H9 (cell line): Measurements from ENCODE around the gene GALNT16. TPM values are rescaled to one million over a fixed set of nuclear protein-coding genes. Genes with fewer than 3 reads are reported as not detected.

Experiments
- DNase-seq: peaks from one replicate; pipeline ENCODE4 v3.0.0-alpha.2; 2017
- H2AFZ ChIP-seq: one replicate; pipeline ENCODE4 v1.6.1; 2013; ENCODE audit warnings: mild to moderate bottlenecking, low read length, control low read depth, moderate library complexity
- H2AK5ac ChIP-seq: 2 replicates; pipeline ENCODE4 v1.6.1; 2013; ENCODE audit warnings: low read length, control low read depth, mixed read lengths; ENCODE audit not compliant: insufficient read length
- H2BK120ac ChIP-seq: one replicate; pipeline ENCODE4 v1.6.1; 2013; ENCODE audit warnings: low read depth, mild to moderate bottlenecking, low read length, control low read depth, inconsistent platforms; ENCODE audit not compliant: poor library complexity, severe bottlenecking
- H2BK12ac ChIP-seq: 2 replicates; pipeline ENCODE4 v1.6.1; 2013; ENCODE audit warnings: low read length, control low read depth, mixed read lengths, low read depth; ENCODE audit not compliant: insufficient read length
- H2BK15ac ChIP-seq: 2 replicates; pipeline ENCODE4 v1.6.1; 2013; ENCODE audit warnings: low read depth, low read length, control low read depth
- H2BK20ac ChIP-seq: one replicate; pipeline ENCODE4 v1.6.1; 2013; ENCODE audit warnings: low read depth, mild to moderate bottlenecking, low read length, control low read depth, inconsistent platforms; ENCODE audit not compliant: poor library complexity, severe bottlenecking
- H2BK5ac ChIP-seq: 2 replicates; pipeline ENCODE4 v1.6.1; 2013; ENCODE audit warnings: low read length, control low read depth, mixed read lengths; ENCODE audit not compliant: insufficient read length
- H3K14ac ChIP-seq: 2 replicates; pipeline ENCODE4 v1.6.1; 2013; ENCODE audit warnings: low read length, control low read depth; ENCODE audit not compliant: insufficient read depth
- H3K18ac ChIP-seq: 2 replicates; pipeline ENCODE4 v1.6.1; 2013; ENCODE audit warnings: low read depth, mild to moderate bottlenecking, mixed read lengths, low read length, control low read depth; ENCODE audit not compliant: insufficient read length
- H3K23ac ChIP-seq: 2 replicates; pipeline ENCODE4 v1.6.1; 2013; ENCODE audit warnings: low read length, control low read depth, mixed read lengths, low read depth; ENCODE audit not compliant: insufficient read length
- H3K23me2 ChIP-seq: 2 replicates; pipeline ENCODE4 v1.6.1; 2013; ENCODE audit warnings: low read depth, mild to moderate bottlenecking, mixed read lengths, low read length, control low read depth; ENCODE audit not compliant: insufficient read length, poor library complexity, severe bottlenecking
- H3K27ac ChIP-seq: 2 replicates; pipeline ENCODE4 v1.5.1; 2013; ENCODE audit warnings: low read length, control low read depth, mixed read lengths, low read depth; ENCODE audit not compliant: insufficient read length
- H3K27me3 ChIP-seq: 2 replicates; pipeline ENCODE4 v1.6.1; 2013; ENCODE audit warnings: low read length, control low read depth, inconsistent platforms; ENCODE audit not compliant: insufficient read depth
- H3K4ac ChIP-seq: 2 replicates; pipeline ENCODE4 v1.6.1; 2013; ENCODE audit warnings: low read depth, mild to moderate bottlenecking, control low read depth, inconsistent platforms, low read length, moderate library complexity
- H3K4me1 ChIP-seq: 2 replicates; pipeline ENCODE4 v1.6.1; 2013; ENCODE audit warnings: low read length, control low read depth, inconsistent platforms; ENCODE audit not compliant: insufficient read depth
- H3K4me2 ChIP-seq: 2 replicates; pipeline ENCODE4 v1.6.1; 2013; ENCODE audit warnings: low read length, control low read depth, mixed read lengths; ENCODE audit not compliant: insufficient read length, insufficient read depth
- H3K56ac ChIP-seq: 2 replicates; pipeline ENCODE4 v1.6.1; 2013; ENCODE audit warnings: low read depth, mild to moderate bottlenecking, mixed read lengths, low read length, control low read depth; ENCODE audit not compliant: insufficient read length
- H3K79me1 ChIP-seq: 2 replicates; pipeline ENCODE4 v1.6.1; 2013; ENCODE audit warnings: low read depth, mild to moderate bottlenecking, moderate library complexity, low read length, control low read depth, inconsistent platforms; ENCODE audit not compliant: insufficient read depth, poor library complexity, severe bottlenecking
- H3K79me2 ChIP-seq: 2 replicates; pipeline ENCODE4 v1.6.1; 2013; ENCODE audit warnings: low read length, control low read depth, inconsistent platforms; ENCODE audit not compliant: insufficient read depth
- H3K9ac ChIP-seq: 2 replicates; pipeline ENCODE4 v1.6.1; 2013; ENCODE audit warnings: low read length, control low read depth, mixed read lengths; ENCODE audit not compliant: insufficient read length; ENCODE audit errors: extremely low read depth
- H3K9me3 ChIP-seq: one replicate; pipeline ENCODE4 v1.6.1; 2013; ENCODE audit warnings: low read depth, low read length, inconsistent platforms; ENCODE audit not compliant: control insufficient read depth
- H3T11ph ChIP-seq: one replicate; pipeline ENCODE4 v1.6.1; 2013; ENCODE audit warnings: mild to moderate bottlenecking, low read length, control low read depth, inconsistent platforms
- H4K20me1 ChIP-seq: one replicate; pipeline ENCODE4 v1.6.1; 2013; ENCODE audit not compliant: control insufficient read depth, insufficient read length, insufficient read depth
- H4K5ac ChIP-seq: 2 replicates; pipeline ENCODE4 v1.6.1; 2013; ENCODE audit warnings: low read depth, mild to moderate bottlenecking, mixed read lengths, low read length, control low read depth; ENCODE audit not compliant: insufficient read length
- H4K8ac ChIP-seq: replicated peaks from 2 replicates; pipeline ENCODE4 v1.6.1; 2013; ENCODE audit warnings: low read length, control low read depth, mixed read lengths, low read depth; ENCODE audit not compliant: insufficient read length
- H4K91ac ChIP-seq: 2 replicates; pipeline ENCODE4 v1.6.1; 2013; ENCODE audit warnings: low read depth, mild to moderate bottlenecking, moderate library complexity, mixed read lengths, low read length, control low read depth; ENCODE audit not compliant: insufficient read length
- H3K27ac Mint-ChIP-seq, 3 experiments: 2 replicates in 2 of 3; 3 replicates in 1 of 3; pipeline ENCODE4 v1.8.0; 2020 to 2021; ENCODE audit warnings: mixed read lengths in 3 of 3, mild to moderate bottlenecking in 1 of 3, moderate library complexity in 1 of 3
- H3K27me3 Mint-ChIP-seq: 2 replicates; pipeline ENCODE4 v1.8.0; 2021; ENCODE audit warnings: low read depth, mild to moderate bottlenecking, moderate library complexity, mixed read lengths
- H3K36me3 Mint-ChIP-seq, 3 experiments: 2 replicates in 2 of 3; 3 replicates in 1 of 3; pipeline ENCODE4 v1.8.0; 2020 to 2021; ENCODE audit warnings: low read depth in 3 of 3, mixed read lengths in 3 of 3; ENCODE audit not compliant: insufficient read depth in 1 of 3
- H3K4me1 Mint-ChIP-seq, 2 experiments: 2 replicates each; pipeline ENCODE4 v1.8.0; 2020; ENCODE audit warnings: mixed read lengths in 2 of 2
- H3K4me3 Mint-ChIP-seq, 2 experiments: 2 replicates in 1 of 2; 3 replicates in 1 of 2; pipeline ENCODE4 v1.8.0; 2020 to 2021; ENCODE audit warnings: mild to moderate bottlenecking in 2 of 2, mixed read lengths in 2 of 2, moderate library complexity in 1 of 2
- H3K9me3 Mint-ChIP-seq, 2 experiments: 2 replicates in 1 of 2; 3 replicates in 1 of 2; pipeline ENCODE4 v1.8.0; 2020; ENCODE audit warnings: mild to moderate bottlenecking in 2 of 2, mixed read lengths in 2 of 2, moderate library complexity in 1 of 2
- WGBS: extraction: QIAGEN DNeasy Blood & Tissue Kit; methylation state at CpG from one replicate; pipeline ENCODE4 v1.1.7; 2013; ENCODE audit warnings: missing lambda C conversion rate, low lambda C conversion rate, mixed read lengths; ENCODE audit not compliant: insufficient read length; ENCODE audit errors: extremely low coverage; 5-methylcytosine and 5-hydroxymethylcytosine counted together
- total RNA-seq: library from RNA; stranded (reverse); gene quantifications from 2 replicates; pipeline ENCODE4 v1.2.1, GENCODE V29; 2021
- TF ChIP-seq, protein P1 (sequence below): fragments of 200-600 bp; sonication (generic); conservative IDR thresholded peaks from 3 replicates; pipeline ENCODE4 v1.8.0; 2021; ENCODE audit warnings: antibody characterized with exemption, mild to moderate bottlenecking

GALNT16 gene
- total RNA-seq, 1 experiment from 2014 or later, result 2.3 TPM

GRCh38 chr14:69344171-69344570 lies 84.2 kb downstream of the GALNT16 start:
- no peak overlapping the region for H4K8ac ChIP-seq
- no peak overlapping the region for H2AK5ac ChIP-seq
- DNase-seq, result no peak
- no peak overlapping the region for H3K9ac ChIP-seq
- no peak overlapping the region for H4K91ac ChIP-seq
- H3K14ac ChIP-seq, result no peak overlapping the region
- H4K20me1 ChIP-seq, result no peaks in the 10 kb centered on the region
- no peak overlapping the region for H3K4ac ChIP-seq
- H4K5ac ChIP-seq, result no peak overlapping the region
- H3K23ac ChIP-seq, result no peak overlapping the region
- Mint-ChIP-seq H3K27me3 (no peaks in the 10 kb centered on the region; the same call in 1 of the 2 replicates), H3K36me3 (no peaks in the 10 kb centered on the region), H3K4me3 (no peak overlapping the region), H3K27ac (no peak overlapping the region), H3K4me1 (peaks cover 4 to 13% of the 10 kb centered on the region in 2 experiments), H3K9me3 (no peaks in the 10 kb centered on the region)
- no peak overlapping the region for H2BK15ac ChIP-seq
- H3K27ac ChIP-seq, result no peak overlapping the region
- no peak overlapping the region for H3T11ph ChIP-seq
- H2BK20ac ChIP-seq, result no peak overlapping the region
- no peak overlapping the region for H2BK5ac ChIP-seq
- no CpG with 5 or more reads among the region's 3 CpGs for WGBS
- no peaks in the 10 kb centered on the region for H3K23me2 ChIP-seq
- H2BK12ac ChIP-seq, result no peak overlapping the region
- no peak overlapping the region for H3K56ac ChIP-seq
- H3K4me1 ChIP-seq, result no peaks in the 10 kb centered on the region
- no peak overlapping the region for H3K18ac ChIP-seq
- no peak overlapping the region for H2BK120ac ChIP-seq
- TF ChIP-seq, protein P1, sequence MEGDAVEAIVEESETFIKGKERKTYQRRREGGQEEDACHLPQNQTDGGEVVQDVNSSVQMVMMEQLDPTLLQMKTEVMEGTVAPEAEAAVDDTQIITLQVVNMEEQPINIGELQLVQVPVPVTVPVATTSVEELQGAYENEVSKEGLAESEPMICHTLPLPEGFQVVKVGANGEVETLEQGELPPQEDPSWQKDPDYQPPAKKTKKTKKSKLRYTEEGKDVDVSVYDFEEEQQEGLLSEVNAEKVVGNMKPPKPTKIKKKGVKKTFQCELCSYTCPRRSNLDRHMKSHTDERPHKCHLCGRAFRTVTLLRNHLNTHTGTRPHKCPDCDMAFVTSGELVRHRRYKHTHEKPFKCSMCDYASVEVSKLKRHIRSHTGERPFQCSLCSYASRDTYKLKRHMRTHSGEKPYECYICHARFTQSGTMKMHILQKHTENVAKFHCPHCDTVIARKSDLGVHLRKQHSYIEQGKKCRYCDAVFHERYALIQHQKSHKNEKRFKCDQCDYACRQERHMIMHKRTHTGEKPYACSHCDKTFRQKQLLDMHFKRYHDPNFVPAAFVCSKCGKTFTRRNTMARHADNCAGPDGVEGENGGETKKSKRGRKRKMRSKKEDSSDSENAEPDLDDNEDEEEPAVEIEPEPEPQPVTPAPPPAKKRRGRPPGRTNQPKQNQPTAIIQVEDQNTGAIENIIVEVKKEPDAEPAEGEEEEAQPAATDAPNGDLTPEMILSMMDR, result no peak
- H3K9me3 ChIP-seq, result no peaks in the 10 kb centered on the region
- no peak overlapping the region for H3K4me2 ChIP-seq
- H2AFZ ChIP-seq, result no peak overlapping the region
- H3K79me1 ChIP-seq, result no peaks in the 10 kb centered on the region
- no peaks in the 10 kb centered on the region for H3K27me3 ChIP-seq
- H3K79me2 ChIP-seq, result peaks cover 2% of the 10 kb centered on the region; the same call in 1 of the 2 replicates
